ENCODE data around the gene SHROOM3. TPM values are rescaled to one million over a fixed set of nuclear protein-coding genes. Genes with fewer than 3 reads are reported as not detected.
A peak's percentile ranks its signal among the peaks of the same experiment; 100 is the strongest.

The SHROOM3 gene
- total and polyA plus RNA-seq, 2 of the 13 experiments (the other 11 are each of a cell fraction or from before 2014, with no cell fraction given): 0.01 TPM; not detected in 1

GRCh38 chr4:76809594-76810305 lies 374.7 kb downstream of the SHROOM3 start (continued):
- TF ChIP-seq ZNF614 (CRISPR knock-in tag; IDR thresholded peaks at IDR 0.05; ENCODE audit: borderline replicate concordance) (0 out of 2 replicates have a peak, but pooled peaks have one; percentile 27), MBD4 (IDR thresholded peaks at IDR 0.05; ENCODE audit: borderline replicate concordance, low read length) (no peak), ZNF138 (CRISPR knock-in tag; IDR thresholded peaks at IDR 0.05; ENCODE audit: low read depth) (no peak), SPEN (CRISPR knock-in tag; IDR thresholded peaks at IDR 0.05; ENCODE audit: low read depth) (0 out of 2 replicates have a peak, but pooled peaks have one; percentile 37), ZNF260 (CRISPR knock-in tag; IDR thresholded peaks at IDR 0.05; ENCODE audit: borderline replicate concordance, low read depth) (no peak), LBX2 (CRISPR knock-in tag; IDR thresholded peaks at IDR 0.05; ENCODE audit: borderline replicate concordance) (no peak), IRX3 (CRISPR knock-in tag; IDR thresholded peaks at IDR 0.05; ENCODE audit: borderline replicate concordance, low read depth) (no peak), GPBP1L1 (CRISPR knock-in tag; IDR thresholded peaks at IDR 0.05) (no peak), ZBTB43 (CRISPR knock-in tag; conservative IDR thresholded peaks at IDR 0.05) (no peak), SCMH1 (CRISPR knock-in tag; IDR thresholded peaks at IDR 0.05; ENCODE audit: borderline replicate concordance) (no peak), ZNF326 (CRISPR knock-in tag; IDR thresholded peaks at IDR 0.05; ENCODE audit: borderline replicate concordance) (no peak), ZNF678 (CRISPR knock-in tag; IDR thresholded peaks at IDR 0.05) (no peak), ZNF546 (CRISPR knock-in tag; conservative IDR thresholded peaks at IDR 0.05) (no peak), ZNF180 (CRISPR knock-in tag; IDR thresholded peaks at IDR 0.05; ENCODE audit: borderline replicate concordance, low read depth) (no peak), ZNF569 (CRISPR knock-in tag; IDR thresholded peaks at IDR 0.05; ENCODE audit: borderline replicate concordance) (no peak), ZNF547 (CRISPR knock-in tag; IDR thresholded peaks at IDR 0.05) (0 out of 2 replicates have a peak, but pooled peaks have one; percentile 44), ZNF460 (CRISPR knock-in tag; IDR thresholded peaks at IDR 0.05; ENCODE audit: borderline replicate concordance) (no peak), ZNF275 (CRISPR knock-in tag; IDR thresholded peaks at IDR 0.05; ENCODE audit: borderline replicate concordance) (no peak), MAX (IDR thresholded peaks at IDR 0.05) (peak; percentile 87), CREBL2 (CRISPR knock-in tag; IDR thresholded peaks at IDR 0.05; ENCODE audit: borderline replicate concordance) (no peak), ZNF598 (CRISPR knock-in tag; IDR thresholded peaks at IDR 0.05; ENCODE audit: borderline replicate concordance) (0 out of 2 replicates have a peak, but pooled peaks have one; percentile 26), ZSCAN9 (CRISPR knock-in tag; IDR thresholded peaks at IDR 0.05; ENCODE audit: borderline replicate concordance) (no peak), ATF7-NPFF (CRISPR knock-in tag; IDR thresholded peaks at IDR 0.05; ENCODE audit: low read depth) (no peak), ZNF136 (CRISPR knock-in tag; IDR thresholded peaks at IDR 0.05; ENCODE audit: low read depth) (no peak)

All from HepG2 (cell line).